ES-I3 (cell line): Measurements from ENCODE around the gene TSPAN11.

Experiments
- H3K36me3 ChIP-seq: 2 replicates; pipeline ENCODE4 v1.6.1; 2013; ENCODE audit warnings: mild to moderate bottlenecking, low read length, control low read depth, moderate library complexity; ENCODE audit not compliant: insufficient read depth
- H3K4me1 ChIP-seq: 2 replicates; pipeline ENCODE4 v1.6.1; 2013; ENCODE audit warnings: mild to moderate bottlenecking, control low read depth, low read length; ENCODE audit not compliant: insufficient read depth
- H3K9ac ChIP-seq: 2 replicates; pipeline ENCODE4 v1.6.1; 2013; ENCODE audit warnings: low read depth, mild to moderate bottlenecking, low read length, moderate library complexity
- H3K9me3 ChIP-seq: 2 replicates; pipeline ENCODE4 v1.6.1; 2013; ENCODE audit warnings: mild to moderate bottlenecking, low read length, moderate library complexity; ENCODE audit not compliant: control insufficient read depth, insufficient read depth

TSPAN11 gene

DNA sequence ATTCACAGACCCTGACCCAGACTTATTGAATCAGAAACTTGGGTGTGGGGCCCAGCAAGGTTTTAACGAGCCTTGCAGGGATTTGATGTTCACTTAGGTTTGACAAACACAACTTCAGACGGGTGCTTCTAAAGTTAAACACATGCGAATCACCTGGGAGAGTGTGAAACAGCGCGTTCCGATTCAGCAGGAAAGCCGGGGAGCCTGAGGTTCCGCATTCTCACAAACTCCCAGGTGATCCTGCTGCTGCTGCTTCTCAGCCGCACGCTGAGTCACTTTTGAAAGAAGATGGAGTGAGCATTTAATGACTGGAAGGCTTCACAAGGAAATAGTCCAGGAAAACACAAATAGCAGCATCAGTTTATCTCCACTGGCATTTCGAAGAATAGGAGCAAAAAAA is 102.9 kb downstream of the TSPAN11 start:
- no peak overlapping the region for H3K9ac ChIP-seq
- peaks cover 6% of the 10 kb centered on the region; the same call in 1 of the 2 replicates for H3K4me1 ChIP-seq

DNA sequence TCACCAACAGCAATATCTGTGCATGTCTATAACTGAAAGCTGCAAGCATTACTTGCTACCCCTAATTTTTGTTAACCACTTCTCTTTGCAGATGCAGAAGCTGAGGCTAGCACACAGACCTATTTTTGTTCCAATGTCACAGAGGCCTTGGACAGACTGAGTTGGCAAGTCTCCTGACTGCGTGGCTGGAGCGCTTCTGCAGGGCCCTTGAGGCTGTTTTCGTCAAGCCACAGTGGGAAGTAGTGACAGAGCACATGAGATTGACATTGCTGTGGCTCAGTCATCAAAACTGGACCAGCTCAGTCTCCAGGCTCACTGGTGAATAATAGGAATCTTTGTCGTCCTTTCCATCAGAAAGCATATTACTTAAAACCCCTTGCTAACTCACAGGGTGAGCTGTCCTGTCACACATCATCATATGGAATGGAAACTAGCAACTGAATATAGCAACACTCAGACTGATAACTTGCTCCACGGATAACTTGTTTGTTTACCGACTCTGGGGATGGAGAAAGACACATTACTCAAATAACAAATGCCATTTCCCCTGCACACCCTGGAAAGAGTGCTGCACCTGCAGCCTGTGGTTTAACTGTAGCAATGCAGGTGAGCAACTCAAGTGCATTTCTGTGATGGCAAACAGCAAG is 103.5 kb downstream of the TSPAN11 start:
- Histone ChIP-seq H3K9me3 (no peaks in the 10 kb centered on the region; the same call in 1 of the 2 replicates), H3K4me1 (peaks cover 6% of the 10 kb centered on the region; the same call in 1 of the 2 replicates), H3K9ac (no peak overlapping the region), H3K36me3 (no peaks in the 10 kb centered on the region; the same call in 1 of the 2 replicates)

More for the DNA sequence above, 102.9 kb downstream of the TSPAN11 start:
- Histone ChIP-seq H3K9me3 (no peaks in the 10 kb centered on the region; the same call in 1 of the 2 replicates), H3K36me3 (no peaks in the 10 kb centered on the region; the same call in 1 of the 2 replicates)

GRCh38 chr12:31031951-31032335 is 105.4 kb downstream of the TSPAN11 start:
- H3K9ac ChIP-seq, result no peak overlapping the region
- peaks cover 6% of the 10 kb centered on the region for H3K4me1 ChIP-seq
- no peaks in the 10 kb centered on the region; the same call in 1 of the 2 replicates for H3K36me3 ChIP-seq
- no peaks in the 10 kb centered on the region; the same call in 1 of the 2 replicates for H3K9me3 ChIP-seq

DNA sequence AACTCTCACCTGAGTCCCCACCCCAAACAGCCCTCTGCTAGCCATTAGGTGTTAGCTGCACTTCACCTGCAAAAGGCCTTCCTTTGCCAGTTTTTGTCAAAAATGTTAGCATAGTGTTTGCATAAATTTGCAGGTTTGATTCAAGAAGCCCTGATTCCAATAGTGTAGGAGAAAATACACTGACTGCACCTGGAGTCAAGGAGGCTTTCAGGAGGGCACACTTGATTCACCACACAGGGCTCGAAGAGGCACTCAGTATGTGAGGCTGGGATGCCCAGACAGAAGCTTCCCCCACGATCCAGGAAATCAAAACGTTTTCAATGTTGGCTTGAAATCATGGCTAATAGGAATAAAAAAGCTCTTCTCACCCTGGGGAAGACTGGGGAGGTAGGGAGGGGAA is 106.6 kb downstream of the TSPAN11 start:
- no peak overlapping the region for H3K9ac ChIP-seq
- H3K9me3 ChIP-seq, result no peaks in the 10 kb centered on the region
- peaks cover 6% of the 10 kb centered on the region for H3K4me1 ChIP-seq
- H3K36me3 ChIP-seq, result no peaks in the 10 kb centered on the region; the same call in 1 of the 2 replicates

- no peak overlapping the region for H3K9ac ChIP-seq
- H3K4me1 ChIP-seq, result peaks cover 6% of the 10 kb centered on the region
- no peaks in the 10 kb centered on the region; the same call in 1 of the 2 replicates for H3K36me3 ChIP-seq
- no peaks in the 10 kb centered on the region for H3K9me3 ChIP-seq
These were observed 107.1 kb downstream of the TSPAN11 start for GRCh38 chr12:31033681-31034080.

GRCh38 chr12:31034372-31034771 is 107.8 kb downstream of the TSPAN11 start:
- H3K9ac ChIP-seq, result no peak overlapping the region
- H3K36me3 ChIP-seq, result no peaks in the 10 kb centered on the region; the same call in 1 of the 2 replicates
- H3K4me1 ChIP-seq, result peaks cover 6% of the 10 kb centered on the region
- H3K9me3 ChIP-seq, result no peaks in the 10 kb centered on the region

- Histone ChIP-seq H3K4me1 (no peaks in the 10 kb centered on the region; the same call in 1 of the 2 replicates), H3K9me3 (no peaks in the 10 kb centered on the region), H3K36me3 (no peaks in the 10 kb centered on the region), H3K9ac (no peak overlapping the region)
These were observed 108.7 kb downstream of the TSPAN11 start for GRCh38 chr12:31035226-31035625.

DNA sequence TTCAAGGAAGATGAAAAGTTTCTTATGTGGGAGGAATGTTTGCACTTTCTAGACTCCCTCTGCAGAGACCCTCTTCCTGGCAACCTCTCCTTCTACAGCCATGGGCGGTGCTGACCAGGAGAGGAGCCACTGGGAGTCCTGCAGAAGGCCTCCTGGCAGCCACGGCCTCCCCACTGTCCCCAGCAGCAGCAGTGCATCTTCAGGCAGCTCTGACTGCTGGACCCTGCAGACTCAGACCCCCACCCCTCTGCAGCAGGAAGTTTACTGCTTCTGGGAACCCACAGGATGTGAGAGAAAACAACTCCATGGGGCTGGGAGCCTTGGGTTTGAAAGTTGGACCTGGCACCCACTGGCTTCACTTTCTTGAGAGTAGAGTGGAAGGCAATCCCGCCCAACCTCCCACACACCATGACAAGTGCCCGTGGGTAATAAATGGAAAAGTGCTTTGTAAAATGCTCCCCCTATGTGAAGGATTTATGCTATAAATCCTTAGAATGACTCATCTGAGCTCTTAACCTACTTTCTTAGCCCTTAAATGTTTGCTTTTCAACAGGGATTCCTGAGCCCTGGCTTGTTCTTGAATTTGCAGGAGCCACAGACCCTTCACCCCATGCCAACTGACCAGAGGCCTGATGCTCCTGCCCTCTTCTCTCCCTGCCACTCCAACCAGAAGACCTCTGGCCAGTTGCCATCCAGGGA is 109.6 kb downstream of the TSPAN11 start:
- Histone ChIP-seq H3K9ac (no peak overlapping the region), H3K36me3 (no peaks in the 10 kb centered on the region), H3K9me3 (no peaks in the 10 kb centered on the region), H3K4me1 (no peaks in the 10 kb centered on the region; the same call in 1 of the 2 replicates)

DNA sequence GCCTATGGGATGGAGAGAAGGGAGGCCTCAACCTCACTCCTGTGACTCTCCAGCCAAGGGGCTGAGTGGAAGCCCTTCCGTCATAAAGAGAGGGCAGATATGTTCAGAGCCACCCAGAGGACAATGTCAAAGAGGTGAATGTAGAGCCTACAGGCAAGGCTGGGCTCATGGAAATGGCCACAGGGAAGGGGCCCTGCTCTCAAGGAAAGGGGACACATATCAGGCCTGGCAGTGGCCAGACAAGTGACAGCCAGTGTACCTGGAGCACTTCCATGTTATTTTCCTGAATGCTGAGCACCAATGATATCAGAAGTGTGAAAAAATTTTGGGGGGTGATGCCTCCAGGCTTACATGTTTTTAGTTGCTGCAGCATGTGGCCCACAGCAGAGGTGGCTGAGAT is 110.5 kb downstream of the TSPAN11 start:
- no peak overlapping the region for H3K9ac ChIP-seq
- no peaks in the 10 kb centered on the region; the same call in 1 of the 2 replicates for H3K4me1 ChIP-seq
- no peaks in the 10 kb centered on the region for H3K9me3 ChIP-seq
- no peaks in the 10 kb centered on the region for H3K36me3 ChIP-seq

DNA sequence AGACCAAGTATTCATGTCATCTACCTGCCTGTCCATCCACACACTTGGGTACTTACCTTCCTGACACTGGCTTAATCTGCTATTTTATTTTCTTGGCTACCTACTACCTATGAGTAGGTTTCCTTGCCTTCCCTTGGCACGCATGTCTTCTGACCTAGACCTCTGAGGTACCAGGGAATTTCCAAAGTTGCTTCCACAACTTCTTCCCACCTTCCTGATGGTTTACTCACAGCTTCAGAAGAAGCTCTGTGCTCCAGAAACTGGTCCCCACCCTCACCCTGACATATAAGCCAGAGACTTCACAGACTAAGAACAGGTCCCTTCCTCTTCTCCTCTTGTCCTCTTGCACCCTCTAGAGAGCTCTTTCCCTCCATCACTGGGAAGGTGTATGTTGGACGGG is 111.4 kb downstream of the TSPAN11 start:
- Histone ChIP-seq H3K9ac (no peak overlapping the region), H3K36me3 (no peaks in the 10 kb centered on the region), H3K4me1 (no peaks in the 10 kb centered on the region; the same call in 1 of the 2 replicates), H3K9me3 (no peaks in the 10 kb centered on the region)

- H3K36me3 ChIP-seq, result no peaks in the 10 kb centered on the region
- no peak overlapping the region for H3K9ac ChIP-seq
- H3K4me1 ChIP-seq, result no peaks in the 10 kb centered on the region; the same call in 1 of the 2 replicates
- H3K9me3 ChIP-seq, result no peaks in the 10 kb centered on the region
These were observed 114.6 kb downstream of the TSPAN11 start for GRCh38 chr12:31041033-31041564.
